ENCODE data around the gene DNAJB6.
A peak's percentile ranks its signal among the peaks of the same experiment; 100 is the strongest.

Gene DNAJB6

DNA sequence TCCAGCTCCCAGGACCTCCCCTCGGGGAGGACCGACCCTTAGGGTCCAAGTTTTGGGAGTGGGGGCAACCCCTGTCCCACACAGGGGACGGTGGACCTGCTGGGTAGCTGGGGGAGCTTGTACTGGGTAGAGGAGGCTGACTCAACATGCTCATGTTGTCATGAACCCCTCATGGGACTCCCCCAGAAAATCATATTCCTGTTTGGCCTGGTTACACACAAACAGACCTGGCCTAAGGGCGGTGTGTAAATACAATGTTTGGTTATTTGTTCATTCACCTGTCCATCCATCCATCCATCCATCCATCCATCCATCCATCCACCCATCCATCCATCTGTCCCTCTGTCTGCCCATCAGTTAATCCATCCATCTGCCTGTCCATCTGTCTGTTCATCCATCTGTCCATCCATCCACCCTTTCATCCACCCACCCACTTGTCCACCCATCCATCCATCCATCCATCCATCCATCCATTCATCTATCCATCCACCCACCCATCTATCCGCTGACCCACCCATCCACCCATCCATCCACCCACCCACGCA lies 92.9 kb downstream of the DNAJB6 start:
- no peak for DNase-seq

GRCh38 chr7:157430721-157431120 lies 93.9 kb downstream of the DNAJB6 start:
- no peak for DNase-seq

GRCh38 chr7:157431173-157431950 lies 94.6 kb downstream of the DNAJB6 start:
- no peak for DNase-seq

- no peak for DNase-seq
Observed at GRCh38 chr7:157431951-157432540, 95.2 kb downstream of the DNAJB6 start.

DNA sequence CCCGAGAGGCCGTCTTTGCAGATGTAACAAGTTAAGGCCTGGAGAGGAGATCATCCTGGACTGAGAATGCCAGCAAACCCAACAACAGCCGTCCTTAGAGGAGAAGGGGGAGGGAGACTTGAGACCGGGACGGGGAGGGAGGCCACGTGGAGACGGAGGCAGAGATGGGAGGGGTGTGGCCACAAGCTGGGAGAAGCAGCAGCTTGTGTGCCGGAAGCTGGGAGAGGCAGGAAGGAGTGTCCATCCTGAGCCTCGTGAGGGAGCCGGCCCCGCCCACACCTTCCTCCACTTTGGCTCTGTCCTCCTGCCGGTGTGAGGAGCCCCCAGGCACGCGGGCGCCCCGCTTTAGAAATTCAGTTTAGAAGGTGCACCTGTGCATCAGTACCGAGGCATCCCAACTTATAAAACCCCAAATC lies 95.7 kb downstream of the DNAJB6 start:
- DNase-seq: peak; percentile 48 to 75

DNA sequence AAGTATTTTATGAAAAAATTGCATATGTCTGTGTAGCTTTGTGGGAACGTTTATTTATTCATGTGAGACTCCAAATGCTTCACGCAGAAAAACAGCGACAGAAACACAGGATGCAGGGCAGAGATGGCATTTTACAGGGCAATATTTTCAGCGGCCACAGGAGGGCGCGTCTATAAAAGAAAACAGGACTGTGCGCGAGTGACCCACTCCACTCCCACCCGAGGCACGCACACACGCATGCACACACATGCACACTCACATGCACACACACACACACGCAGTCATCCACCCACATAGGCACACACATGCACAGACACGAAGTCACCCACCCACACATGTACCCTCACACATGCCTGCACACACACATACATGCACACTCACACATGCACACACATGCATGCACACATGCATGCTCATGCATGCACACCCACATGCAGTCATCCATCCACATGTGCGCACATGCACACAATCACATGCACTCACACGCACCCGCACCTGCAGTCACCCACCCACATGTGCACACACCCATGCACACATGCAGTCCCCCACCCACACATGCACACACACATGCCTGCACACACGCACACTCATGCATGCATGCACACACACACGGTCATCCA lies 96.3 kb downstream of the DNAJB6 start:
- peak; percentile 45 for DNase-seq

- DNase-seq: no peak
Observed at GRCh38 chr7:157433628-157434027, 96.8 kb downstream of the DNAJB6 start.

- DNase-seq: no peak
Observed at GRCh38 chr7:157434231-157434630, 97.4 kb downstream of the DNAJB6 start.

DNA sequence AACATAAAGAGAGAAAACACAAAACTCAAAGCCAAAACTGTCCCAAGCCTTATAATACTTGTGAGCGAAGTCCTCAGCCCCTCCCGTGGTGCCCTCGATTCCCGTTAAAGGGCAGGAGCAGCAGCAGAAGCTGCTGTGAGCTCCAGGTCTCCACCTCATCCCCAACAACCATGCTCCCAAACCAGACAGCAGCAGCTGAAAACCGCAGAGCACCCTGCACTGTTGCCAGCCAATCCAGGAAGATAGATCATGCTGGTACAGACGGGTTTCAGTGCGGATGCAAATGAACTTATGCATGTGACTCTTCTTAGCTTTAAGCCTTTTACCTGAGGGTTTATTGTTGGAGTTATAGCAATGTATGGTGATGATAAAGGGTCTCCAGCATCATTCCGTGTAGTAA lies 97.9 kb downstream of the DNAJB6 start:
- no peak for DNase-seq

DNA sequence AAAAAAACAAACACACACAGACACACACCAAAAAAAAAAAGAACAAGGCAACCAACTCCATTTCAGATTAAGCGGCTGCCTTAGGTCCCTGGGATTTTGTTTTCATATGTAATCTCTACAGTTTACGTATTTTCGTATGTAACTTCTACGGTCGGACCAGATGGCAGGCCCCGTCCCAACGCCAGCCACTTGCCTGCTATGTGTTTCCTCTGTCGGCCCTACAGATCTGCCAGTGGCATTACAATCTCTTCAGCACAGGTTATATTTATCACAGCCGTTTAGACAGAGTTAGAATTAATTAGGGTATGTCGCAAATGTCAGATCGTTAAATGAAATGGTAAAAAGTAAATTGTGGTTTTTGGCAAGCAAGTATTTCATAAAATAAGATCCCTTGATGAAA lies 99.3 kb downstream of the DNAJB6 start:
- no peak for DNase-seq

GRCh38 chr7:157436763-157437480 lies 100.1 kb downstream of the DNAJB6 start:
- DNase-seq: no peak

GRCh38 chr7:157437519-157438061 lies 100.8 kb downstream of the DNAJB6 start:
- no peak for DNase-seq

GRCh38 chr7:157438121-157439025 lies 101.6 kb downstream of the DNAJB6 start:
- DNase-seq: no peak

- no peak for DNase-seq
Observed at GRCh38 chr7:157439149-157439548, 102.3 kb downstream of the DNAJB6 start.

GRCh38 chr7:157439761-157440160 lies 103.0 kb downstream of the DNAJB6 start:
- DNase-seq: no peak

DNA sequence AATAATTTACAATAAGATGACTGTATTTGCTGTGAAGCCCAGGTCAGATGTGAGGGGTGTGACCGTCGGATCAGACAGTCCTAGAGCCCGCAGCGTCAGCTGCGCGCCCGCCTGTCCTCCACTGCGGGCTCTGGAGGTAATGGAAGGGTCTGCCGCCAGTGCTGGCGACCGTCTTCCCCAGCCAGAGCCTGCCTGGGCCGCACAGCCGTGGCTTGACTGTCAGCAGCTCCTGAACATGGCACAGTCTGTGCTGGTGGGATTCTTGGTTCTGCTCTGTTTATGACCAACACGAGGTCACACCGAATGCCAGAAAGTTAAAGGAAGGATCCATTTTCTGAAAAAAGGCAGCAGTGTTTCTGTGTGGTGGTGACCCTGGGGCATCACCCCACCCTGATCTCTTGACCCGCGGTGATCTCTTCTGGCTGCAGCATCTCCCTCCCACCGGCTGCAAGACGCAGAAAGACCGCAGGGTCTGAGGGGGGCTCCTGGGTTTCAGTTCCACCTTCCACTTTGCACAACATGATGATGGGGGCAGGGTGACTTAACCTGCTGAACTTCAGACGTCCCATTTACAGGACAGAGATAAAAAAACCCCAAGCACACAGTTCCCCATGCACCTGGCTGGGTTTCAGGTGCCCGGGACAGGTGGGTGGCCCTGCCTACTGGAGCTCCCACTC lies 103.7 kb downstream of the DNAJB6 start:
- DNase-seq: no peak

- no peak for DNase-seq
Observed at GRCh38 chr7:157441023-157441399, 104.2 kb downstream of the DNAJB6 start.

- DNase-seq: no peak
Observed at GRCh38 chr7:157442456-157442855, 105.7 kb downstream of the DNAJB6 start.

- DNase-seq: no peak
Observed at GRCh38 chr7:157442993-157443831, 106.4 kb downstream of the DNAJB6 start.
